Lower lobe of right lung (tissue), 2 donors: ENCODE results near the gene DBF4B. TPM values are rescaled to one million over a fixed set of nuclear protein-coding genes. Genes with fewer than 3 reads are reported as not detected.
A peak's percentile ranks its signal among the peaks of the same experiment; 100 is the strongest.
"Not testable (repeated sequence)": the region's sequence is repeated elsewhere in the genome, so short reads cannot be mapped to it uniquely, and the experiment has no call there.

ENCODE experiments used
- ATAC-seq, 2 donors: fragments of 200-7000 bp; cut with Tn5 transposase; one replicate each; pipeline ENCODE4 v1.9.1; 2020 to 2022; ENCODE audit warnings: mild to moderate bottlenecking in 2 of 2, moderate library complexity in 2 of 2
- DNase-seq: peaks from one replicate; pipeline ENCODE4 v3.0.0-alpha.2; 2020
- H3K27ac ChIP-seq: fragments of 200-600 bp; one replicate; pipeline ENCODE4 v1.8.0; 2022
- H3K27me3 ChIP-seq: fragments of 200-600 bp; one replicate; pipeline ENCODE4 v1.8.0; 2022; ENCODE audit warnings: low read depth
- H3K36me3 ChIP-seq: fragments of 200-600 bp; one replicate; pipeline ENCODE4 v1.8.0; 2022; ENCODE audit warnings: mild to moderate bottlenecking
- H3K4me1 ChIP-seq: fragments of 200-600 bp; one replicate; pipeline ENCODE4 v1.8.0; 2022
- H3K4me3 ChIP-seq: fragments of 200-600 bp; one replicate; pipeline ENCODE4 v1.8.0; 2022; ENCODE audit warnings: mild to moderate bottlenecking
- H3K9me3 ChIP-seq: fragments of 200-600 bp; one replicate; pipeline ENCODE4 v1.8.0; 2022
- CTCF ChIP-seq: fragments of 200-600 bp; IDR thresholded peaks from one replicate; pipeline ENCODE4 v1.8.0; 2022; ENCODE audit warnings: antibody characterized with exemption, mild to moderate bottlenecking
- intact Hi-C: fragments of 100-400 bp; cut with DNase I; formaldehyde crosslinking; loops from one replicate; pipeline ENCODE4 v1.11.0; 2022
- total RNA-seq: library from RNA; stranded (reverse); fragmentation: NEBNext Ultra II Directional; extraction: Animal tissue kit (Norgen Biotek cat#: 25700); gene quantifications from one replicate; pipeline ENCODE4 v1.2.1, GENCODE V29; 2021
- donor health status: DM: no; HTN: yes; CAD: no; lungs with severe emphysema.

DBF4B gene
- total RNA-seq, 1 donor from 2014 or later, result 6.8 TPM

- Histone ChIP-seq H3K27ac (no peak overlapping the region), H3K36me3 (peaks cover 7% of the 10 kb centered on the region), H3K4me3 (no peak overlapping the region), H3K4me1 (no peaks in the 10 kb centered on the region), H3K27me3 (no peaks in the 10 kb centered on the region), H3K9me3 (no peaks in the 10 kb centered on the region)
- DNase-seq (no peak), ATAC-seq (no peak)
- TF ChIP-seq CTCF, result no peak
- intact Hi-C loops, result no loop called here
Observed at GRCh38 chr17:44738214-44738906, 29.9 kb downstream of the DBF4B start.

GRCh38 chr17:44741316-44741715 is 32.9 kb downstream of the DBF4B start:
- peaks cover 7% of the 10 kb centered on the region for H3K36me3 ChIP-seq
- intact Hi-C loops, result no loop called here
- ATAC-seq, result no peak

DNA sequence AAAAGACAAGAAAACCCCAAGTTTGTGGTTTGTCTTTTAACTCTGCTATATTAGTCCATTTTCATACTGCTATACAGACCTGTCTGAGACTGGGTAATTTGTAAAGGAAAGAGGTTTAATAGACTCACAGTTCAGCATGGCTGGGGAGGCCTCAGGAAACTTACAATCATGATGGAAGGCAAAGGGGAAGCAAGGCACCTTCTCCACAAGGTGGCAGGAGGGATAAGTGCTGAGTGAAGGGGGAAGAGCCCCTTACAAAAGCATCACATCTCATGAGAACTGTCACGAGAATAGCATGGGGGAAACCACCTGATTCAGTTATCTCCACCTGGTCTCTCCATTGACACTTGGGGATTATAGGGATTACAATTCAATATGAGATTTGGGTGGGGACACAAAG is 36.8 kb downstream of the DBF4B start:
- Histone ChIP-seq H3K36me3 (peaks cover 19% of the 10 kb centered on the region), H3K9me3 (no peaks in the 10 kb centered on the region), H3K4me3 (no peak overlapping the region), H3K27ac (no peak overlapping the region), H3K4me1 (no peaks in the 10 kb centered on the region), H3K27me3 (no peaks in the 10 kb centered on the region)
- intact Hi-C loops, result no loop called here
- no peak for DNase-seq
- ATAC-seq, result no peak
- TF ChIP-seq CTCF, result no peak

More at GRCh38 chr17:44741316-44741715, 32.9 kb downstream of the DBF4B start:
- Histone ChIP-seq H3K27ac (no peak overlapping the region), H3K4me3 (no peak overlapping the region), H3K4me1 (no peaks in the 10 kb centered on the region), H3K9me3 (no peaks in the 10 kb centered on the region), H3K27me3 (no peaks in the 10 kb centered on the region)
- no peak for TF ChIP-seq CTCF
- no peak for DNase-seq

DNA sequence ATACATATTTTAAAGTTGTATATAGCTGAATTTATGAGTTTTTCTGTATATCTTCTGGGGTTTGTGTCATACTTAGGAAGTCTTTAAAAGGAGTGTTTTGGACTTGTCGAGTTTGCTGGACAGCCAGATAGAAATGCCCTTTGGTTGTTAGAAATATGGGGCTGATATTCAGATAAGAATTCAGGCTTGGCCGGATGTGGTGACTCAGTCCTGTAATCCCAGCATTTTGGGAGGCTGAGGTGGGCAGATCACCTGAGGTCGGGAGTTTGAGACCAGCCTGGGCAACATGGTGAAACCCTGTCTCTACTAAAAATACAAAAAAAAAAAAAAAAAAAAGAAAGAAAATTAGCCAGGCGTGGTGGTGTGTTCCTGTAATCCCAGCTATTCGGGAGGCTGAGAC is 37.3 kb downstream of the DBF4B start:
- H3K4me3 ChIP-seq, H3K4me1 ChIP-seq, H3K27me3 ChIP-seq, DNase-seq, H3K9me3 ChIP-seq, ATAC-seq, H3K27ac ChIP-seq, intact Hi-C loops: not testable (repeated sequence)
- peaks cover 19% of the 10 kb centered on the region for H3K36me3 ChIP-seq

GRCh38 chr17:44747566-44747965 is 39.1 kb downstream of the DBF4B start:
- H3K9me3 ChIP-seq, result no peaks in the 10 kb centered on the region
- intact Hi-C loops, result no loop called here
- no peak overlapping the region for H3K27ac ChIP-seq
- ATAC-seq (no peak), DNase-seq (no peak)
- H3K36me3 ChIP-seq, result peaks cover 12% of the 10 kb centered on the region
- no peaks in the 10 kb centered on the region for H3K4me1 ChIP-seq
- H3K27me3 ChIP-seq, result no peaks in the 10 kb centered on the region
- TF ChIP-seq CTCF, result no peak
- H3K4me3 ChIP-seq, result no peak overlapping the region

- ATAC-seq (peak in 1 of 2 donors; percentile 9), DNase-seq (no peak)
- H3K36me3 ChIP-seq, result peaks cover 12% of the 10 kb centered on the region
- intact Hi-C loops, result no loop called here
- H3K27me3 ChIP-seq, result no peaks in the 10 kb centered on the region
- no peaks in the 10 kb centered on the region for H3K9me3 ChIP-seq
- H3K27ac ChIP-seq, result no peak overlapping the region
- no peaks in the 10 kb centered on the region for H3K4me1 ChIP-seq
- no peak for TF ChIP-seq CTCF
- no peak overlapping the region for H3K4me3 ChIP-seq
Observed at GRCh38 chr17:44749076-44749979, 40.9 kb downstream of the DBF4B start.
